AG04450 (cell line): Measurements from ENCODE around the gene SLC17A5. TPM values are rescaled to one million over a fixed set of nuclear protein-coding genes. Genes with fewer than 3 reads are reported as not detected.

Experiments
- CTCF ChIA-PET: fragments of 300-600, 350-600 bp; formaldehyde crosslinking; extraction: SDS; loops from one replicate; lab custom pipeline; 2022; ENCODE audit warnings: antibody characterized with exemption, inconsistent platforms; lab: Charles Lee
- POLR2A ChIA-PET: fragments of 350-600 bp; formaldehyde crosslinking; extraction: SDS; loops from one replicate; lab custom pipeline; 2021; ENCODE audit warnings: antibody characterized with exemption, inconsistent platforms; lab: Yijun Ruan, JAX
- DNase-seq: peaks from one replicate; pipeline ENCODE4 v3.0.0-alpha.2; 2011; ENCODE audit warnings: low read depth, low spot score
- H3K27ac ChIP-seq: one replicate; pipeline ENCODE4 v1.5.1; 2012; ENCODE audit warnings: low read depth, low read length, control low read depth
- H3K27me3 ChIP-seq: one replicate; pipeline ENCODE4 v1.6.0; 2012; ENCODE audit warnings: low read length; ENCODE audit not compliant: control insufficient read depth, insufficient read depth
- H3K4me3 ChIP-seq: 2 replicates; pipeline ENCODE4 v1.5.1; 2011; ENCODE audit warnings: mild to moderate bottlenecking, low read depth, low read length, control low read depth
- H3K9me3 ChIP-seq: 2 replicates; pipeline ENCODE4 v1.5.1; 2012; ENCODE audit warnings: low read length; ENCODE audit not compliant: control insufficient read depth, insufficient read depth
- CTCF ChIP-seq: IDR thresholded peaks from 2 replicates; pipeline ENCODE4 v1.5.1; 2011; ENCODE audit warnings: low read depth, low read length, control low read depth, inconsistent platforms
- polyA plus RNA-seq: library from polyadenylated mRNA; depleted of rRNA; stranded (reverse); fragments of >200 nt; gene quantifications from 2 replicates; pipeline ENCODE4 v1.2.3, GENCODE V29; 2011

SLC17A5 gene
- polyA plus RNA-seq, 1 experiment: 34.0 TPM

- Histone ChIP-seq H3K4me3 (no peak overlapping the region), H3K27ac (no peak overlapping the region), H3K27me3 (no peaks in the 10 kb centered on the region), H3K9me3 (no peaks in the 10 kb centered on the region)
- no peak for TF ChIP-seq CTCF
- POLR2A ChIA-PET: no interaction called here
- DNase-seq: no peak
- CTCF ChIA-PET: interaction anchor here (2.1 kb wide), 1 partner anchor 8 kb away, joined by 18 read pairs; no protein-coding TSS in a partner anchor
These were observed 8.7 kb downstream of the SLC17A5 start for GRCh38 chr6:73644941-73645591.

GRCh38 chr6:73644030-73644429, 9.8 kb downstream of the SLC17A5 start:
- H3K9me3 ChIP-seq: no peaks in the 10 kb centered on the region
- no peak overlapping the region for H3K4me3 ChIP-seq
- ChIA-PET POLR2A (no interaction called here), CTCF (interaction anchor here (2.1 kb wide), 1 partner anchor 9 kb away, joined by 18 read pairs; no protein-coding TSS in a partner anchor)
- no peak for DNase-seq
- no peaks in the 10 kb centered on the region for H3K27me3 ChIP-seq
- no peak overlapping the region for H3K27ac ChIP-seq
- no peak for TF ChIP-seq CTCF

GRCh38 chr6:73642530-73642929, 11.3 kb downstream of the SLC17A5 start:
- H3K4me3 ChIP-seq: no peak overlapping the region
- no peak for DNase-seq
- TF ChIP-seq CTCF: no peak
- ChIA-PET POLR2A (interaction anchor here (0.9 kb wide), 1 partner anchor 128 kb away, joined by 7 read pairs; no protein-coding TSS in a partner anchor), CTCF (interaction anchor here (1.4 kb wide), 1 partner anchor 10 kb away, joined by 3 read pairs; no protein-coding TSS in a partner anchor)
- no peak overlapping the region for H3K27ac ChIP-seq
- H3K27me3 ChIP-seq: no peaks in the 10 kb centered on the region
- no peaks in the 10 kb centered on the region for H3K9me3 ChIP-seq

GRCh38 chr6:73640179-73640750, 13.5 kb downstream of the SLC17A5 start:
- H3K9me3 ChIP-seq: no peaks in the 10 kb centered on the region
- H3K27me3 ChIP-seq: no peaks in the 10 kb centered on the region
- H3K27ac ChIP-seq: no peak overlapping the region
- DNase-seq: no peak
- ChIA-PET POLR2A (no interaction called here), CTCF (interaction anchor here (0.7 kb wide), 1 partner anchor 13 kb away, joined by 3 read pairs; no protein-coding TSS in a partner anchor)
- no peak for TF ChIP-seq CTCF
- no peak overlapping the region for H3K4me3 ChIP-seq

- no peaks in the 10 kb centered on the region for H3K9me3 ChIP-seq
- H3K27ac ChIP-seq: no peak overlapping the region
- no peak overlapping the region for H3K4me3 ChIP-seq
- DNase-seq: no peak
- ChIA-PET CTCF (no interaction called here), POLR2A (no interaction called here)
- TF ChIP-seq CTCF: no peak
- H3K27me3 ChIP-seq: no peaks in the 10 kb centered on the region
These were observed 14.8 kb downstream of the SLC17A5 start for GRCh38 chr6:73639040-73639439.
